H1 (cell line): Measurements from ENCODE around the gene EED.

Experiments
- CBX8 ChIP-seq: fragments of 300-800, 300-1000 bp; sonication (generic); IDR thresholded peaks from 2 replicates; pipeline ENCODE4 v1.7.1; 2016; ENCODE audit warnings: low read depth, low read length, borderline replicate concordance
- CTCF ChIP-seq, 3 experiments: IDR thresholded peaks; 1 replicate in 2 of 3; 2 replicates in 1 of 3; pipeline versions ENCODE4 v1.5.1 to v1.6.1; 2011; ENCODE audit warnings: low read length in 3 of 3, mild to moderate bottlenecking in 3 of 3, inconsistent platforms in 2 of 3, low read depth in 1 of 3, moderate library complexity in 1 of 3; ENCODE audit not compliant: insufficient read depth in 1 of 3; ENCODE audit errors: control extremely low read depth in 1 of 3
- EZH2 ChIP-seq: fragments of 200-600 bp; sonication (generic); IDR thresholded peaks from 2 replicates; pipeline ENCODE4 v1.7.1; 2012; ENCODE audit warnings: low read depth, mild to moderate bottlenecking, moderate library complexity, low read length, inconsistent platforms; ENCODE audit not compliant: severe bottlenecking
- FOSL1 ChIP-seq: IDR thresholded peaks from 2 replicates; pipeline ENCODE4 v1.6.1; 2011; ENCODE audit warnings: mild to moderate bottlenecking, low read depth, low read length, moderate library complexity; ENCODE audit not compliant: insufficient read depth
- JUN ChIP-seq: IDR thresholded peaks from 2 replicates; pipeline ENCODE4 v1.6.1; 2011; ENCODE audit warnings: low read depth, mild to moderate bottlenecking, improper control_type of control experiment, low read length
- POLR2A ChIP-seq, 2 experiments: IDR thresholded peaks; 1 replicate in 1 of 2; 2 replicates in 1 of 2; pipeline ENCODE4 v1.6.1; 2011; ENCODE audit warnings: low read depth in 2 of 2, low read length in 2 of 2, mild to moderate bottlenecking in 2 of 2; ENCODE audit errors: control extremely low read depth in 1 of 2
- POLR2AphosphoS5 ChIP-seq: IDR thresholded peaks from 2 replicates; pipeline ENCODE4 v1.6.1; 2011; ENCODE audit warnings: low read depth, low read length
- RFX5 ChIP-seq: IDR thresholded peaks from 2 replicates; pipeline ENCODE4 v1.6.1; 2011; ENCODE audit warnings: low read depth, low read length, improper control_type of control experiment, borderline replicate concordance
- TBP ChIP-seq: IDR thresholded peaks from 2 replicates; pipeline ENCODE4 v1.6.1; 2011; ENCODE audit warnings: low read depth, low read length, improper control_type of control experiment

GRCh38 chr11:86209806-86210657 lies 34.5 kb upstream of the EED start:
- TF ChIP-seq JUN (no peak), POLR2A (IDR thresholded peaks at IDR 0.05; ENCODE audit: control extremely low read depth in 1 of 2, low read depth in 2 of 2, low read length in 2 of 2) (no peak), CTCF (IDR thresholded peaks at IDR 0.05; ENCODE audit: control extremely low read depth in 1 of 3, insufficient read depth in 1 of 3, low read depth in 1 of 3, low read length in 3 of 3) (no peak), EZH2 (no peak), CBX8 (no peak), TBP (no peak), FOSL1 (no peak), POLR2AphosphoS5 (no peak), RFX5 (no peak)
